HG03460 (cell line): Measurements from ENCODE around the gene DCDC1.

ENCODE experiments used
- ATAC-seq: cut with Tn5 transposase; IDR thresholded peaks from one replicate; pipeline ENCODE4 v1.9.1; 2021; ENCODE audit not compliant: unreplicated experiment

Gene DCDC1

GRCh38 chr11:31110830-31111229, 258.7 kb downstream of the DCDC1 start:
- no peak for ATAC-seq

GRCh38 chr11:31109446-31109845, 260.1 kb downstream of the DCDC1 start:
- ATAC-seq: no peak

- ATAC-seq: no peak
Measured at GRCh38 chr11:31107649-31108048, 261.9 kb downstream of the DCDC1 start.

- ATAC-seq: peak; percentile 75
Measured at GRCh38 chr11:31106968-31107576, 262.5 kb downstream of the DCDC1 start.

GRCh38 chr11:31106326-31106725, 263.2 kb downstream of the DCDC1 start:
- ATAC-seq: no peak

GRCh38 chr11:31102875-31103274, 266.7 kb downstream of the DCDC1 start:
- ATAC-seq: no peak

GRCh38 chr11:31102316-31102715, 267.2 kb downstream of the DCDC1 start:
- ATAC-seq: no peak

- ATAC-seq: no peak
Measured at GRCh38 chr11:31096191-31096805, 273.2 kb downstream of the DCDC1 start.

- ATAC-seq: no peak
Measured at GRCh38 chr11:31092638-31093037, 276.9 kb downstream of the DCDC1 start.

- no peak for ATAC-seq
Measured at GRCh38 chr11:31089117-31089516, 280.4 kb downstream of the DCDC1 start.

- no peak for ATAC-seq
Measured at GRCh38 chr11:31069447-31070205, 299.9 kb downstream of the DCDC1 start.

GRCh38 chr11:31060880-31061279, 308.7 kb downstream of the DCDC1 start:
- ATAC-seq: no peak

GRCh38 chr11:31059529-31059928, 310.0 kb downstream of the DCDC1 start:
- ATAC-seq: no peak

- no peak for ATAC-seq
Measured at GRCh38 chr11:31050061-31050765, 319.3 kb downstream of the DCDC1 start.

GRCh38 chr11:31045335-31045734, 324.2 kb downstream of the DCDC1 start:
- no peak for ATAC-seq

- no peak for ATAC-seq
Measured at GRCh38 chr11:31030138-31030792, 339.3 kb downstream of the DCDC1 start.

- ATAC-seq: no peak
Measured at GRCh38 chr11:31026315-31026714, 343.2 kb downstream of the DCDC1 start.

GRCh38 chr11:31022080-31022479, 347.5 kb downstream of the DCDC1 start:
- ATAC-seq: no peak

GRCh38 chr11:31019786-31020185, 349.8 kb downstream of the DCDC1 start:
- no peak for ATAC-seq

- ATAC-seq: no peak
Measured at GRCh38 chr11:31005202-31005601, 364.3 kb downstream of the DCDC1 start.

GRCh38 chr11:31001427-31001826, 368.1 kb downstream of the DCDC1 start:
- no peak for ATAC-seq
